HS-5 (cell line): ENCODE data around the gene GPR149.
"Not testable (repeated sequence)": the region's sequence is repeated elsewhere in the genome, so short reads cannot be mapped to it uniquely, and the experiment has no call there.

ENCODE experiments used
- DNase-seq: peaks from one replicate; pipeline ENCODE4 v3.0.0-alpha.2; 2012; ENCODE audit warnings: low read depth

GPR149 gene

GRCh38 chr3:154430014-154430413 lies at the start of gene GPR149:
TSS of gene GPR149 (minus strand) at chr3:154430190. CDS start at chr3:154429615, 575 bp downstream.
- no peak for DNase-seq

GRCh38 chr3:154473769-154474168 lies 43.8 kb upstream of the GPR149 start:
- DNase-seq, result no peak

DNA sequence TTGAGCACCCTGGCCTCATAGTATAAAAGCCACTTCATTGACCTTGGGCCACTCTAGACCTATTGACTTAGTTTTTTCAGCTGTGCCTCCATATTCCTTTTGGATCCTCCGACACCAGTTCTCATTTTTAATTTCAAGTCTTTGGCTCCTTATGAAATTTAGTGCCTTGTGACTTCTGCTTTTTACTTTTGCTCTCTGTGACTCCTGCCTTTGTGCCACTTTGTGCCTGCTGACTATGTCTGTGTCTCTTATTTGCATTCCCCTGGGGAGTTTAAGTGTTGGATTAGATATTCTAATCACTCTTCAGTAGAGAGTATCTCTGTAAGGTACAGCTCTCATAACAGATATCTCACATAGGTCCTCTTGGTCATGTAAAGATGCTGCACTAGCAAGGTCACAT lies 39.6 kb upstream of the GPR149 start:
- DNase-seq, result no peak

- DNase-seq, result peak; percentile 14
Observed at GRCh38 chr3:154464440-154465190, 34.6 kb upstream of the GPR149 start.

GRCh38 chr3:154458560-154458959 lies 28.6 kb upstream of the GPR149 start:
- DNase-seq, result no peak

DNA sequence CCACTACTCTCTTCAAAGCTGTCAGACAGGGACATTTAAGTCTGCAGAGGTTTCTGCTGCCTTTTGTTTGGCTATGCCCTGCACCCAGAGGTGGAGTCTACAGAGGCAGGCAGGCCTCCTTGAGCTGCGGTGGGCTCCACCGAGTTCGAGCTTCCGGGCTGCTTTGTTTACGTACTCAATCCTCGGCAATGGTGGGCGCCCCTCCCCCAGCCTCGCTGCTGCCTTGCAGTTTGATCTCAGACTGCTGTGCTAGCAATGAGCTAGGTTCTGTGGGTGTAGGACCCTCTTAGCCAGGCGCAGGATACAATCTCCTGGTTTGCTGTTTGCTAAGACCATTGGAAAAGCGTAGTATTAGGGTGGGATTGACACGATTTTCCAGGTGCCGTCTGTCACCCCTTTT lies 9.1 kb upstream of the GPR149 start:
- not testable (repeated sequence) for DNase-seq

- DNase-seq, result no peak
Observed at GRCh38 chr3:154431043-154431442, 1.1 kb upstream of the GPR149 start.

- DNase-seq, result no peak
Observed at GRCh38 chr3:154428286-154429206, 1.4 kb downstream of the GPR149 start.

DNA sequence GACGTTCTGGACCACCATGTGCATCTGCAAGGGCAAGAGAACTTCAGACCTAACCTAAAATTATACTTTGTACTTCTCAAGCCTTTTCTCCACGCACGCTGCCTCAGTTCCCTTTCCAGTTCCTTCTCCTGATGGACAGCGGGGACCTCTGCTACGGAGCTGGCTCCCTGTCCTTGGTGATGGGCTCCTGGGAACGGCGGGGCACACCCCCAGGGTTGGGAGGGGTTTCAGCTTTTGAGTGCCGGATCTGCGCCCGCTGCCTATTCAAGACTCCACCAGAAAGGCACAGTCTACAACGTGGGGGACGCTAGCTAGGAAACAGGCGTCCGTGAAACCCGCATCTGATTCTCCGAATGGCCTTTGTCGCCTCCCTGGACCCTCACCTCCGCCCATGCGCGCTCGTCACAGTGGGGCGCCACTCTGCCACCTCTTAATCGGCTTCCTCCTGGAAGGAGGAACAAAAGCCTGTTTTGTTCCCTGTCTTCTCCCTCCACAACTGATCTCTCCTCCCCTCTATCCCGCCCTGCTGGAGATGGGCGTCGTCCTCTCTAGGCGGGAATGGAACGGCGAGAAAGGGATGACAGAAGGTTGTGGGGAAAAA lies 2.2 kb downstream of the GPR149 start:
- DNase-seq, result no peak

DNA sequence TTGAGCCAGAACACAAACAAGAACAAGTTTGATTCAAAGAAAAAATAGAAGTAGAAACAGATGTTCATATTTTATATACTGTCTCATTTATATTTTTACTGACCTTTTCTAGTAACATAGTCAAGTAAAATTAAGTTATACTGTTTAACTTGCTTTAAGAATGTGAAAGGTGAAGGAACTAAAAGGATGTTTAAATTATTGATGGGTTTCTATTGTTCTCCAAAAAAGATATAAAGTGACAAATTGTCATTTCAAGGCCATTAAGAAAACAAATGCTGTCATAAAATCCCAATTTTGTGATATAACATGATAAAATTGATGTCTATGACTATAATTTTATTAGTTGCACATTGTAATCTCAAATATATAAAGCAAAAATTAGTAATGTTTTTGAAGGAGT lies 7.3 kb downstream of the GPR149 start:
- no peak for DNase-seq

- no peak for DNase-seq
Observed at GRCh38 chr3:154421083-154421482, 8.9 kb downstream of the GPR149 start.

- DNase-seq, result no peak
Observed at GRCh38 chr3:154398084-154398967, 31.7 kb downstream of the GPR149 start.

GRCh38 chr3:154389861-154390260 lies 40.1 kb downstream of the GPR149 start:
- no peak for DNase-seq

GRCh38 chr3:154384479-154384878 lies 45.5 kb downstream of the GPR149 start:
- DNase-seq, result no peak

GRCh38 chr3:154378311-154378710 lies 51.7 kb downstream of the GPR149 start:
- DNase-seq, result no peak

DNA sequence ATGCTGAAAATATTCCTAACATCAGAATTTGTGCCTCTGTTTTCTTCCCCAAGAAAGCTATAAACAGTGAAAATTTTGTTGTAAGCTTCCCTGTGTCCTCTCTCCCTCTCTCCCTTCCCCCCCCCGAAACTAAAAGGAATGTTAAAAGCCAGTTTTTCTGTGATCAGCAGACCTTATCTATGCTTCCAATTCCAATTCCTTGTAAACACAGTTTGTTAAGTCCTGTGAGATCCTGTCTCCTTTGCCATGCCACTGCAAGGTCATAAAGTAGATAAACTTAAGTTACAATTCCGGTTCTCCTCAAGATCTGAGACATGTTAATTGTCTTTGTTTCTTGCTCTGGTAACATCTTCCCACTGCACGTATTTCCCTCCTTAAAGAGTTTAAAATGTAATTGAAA lies 62.8 kb downstream of the GPR149 start:
- no peak for DNase-seq

- no peak for DNase-seq
Observed at GRCh38 chr3:154364849-154365248, 65.1 kb downstream of the GPR149 start.

GRCh38 chr3:154361099-154361498 lies 68.9 kb downstream of the GPR149 start:
- DNase-seq, result no peak

DNA sequence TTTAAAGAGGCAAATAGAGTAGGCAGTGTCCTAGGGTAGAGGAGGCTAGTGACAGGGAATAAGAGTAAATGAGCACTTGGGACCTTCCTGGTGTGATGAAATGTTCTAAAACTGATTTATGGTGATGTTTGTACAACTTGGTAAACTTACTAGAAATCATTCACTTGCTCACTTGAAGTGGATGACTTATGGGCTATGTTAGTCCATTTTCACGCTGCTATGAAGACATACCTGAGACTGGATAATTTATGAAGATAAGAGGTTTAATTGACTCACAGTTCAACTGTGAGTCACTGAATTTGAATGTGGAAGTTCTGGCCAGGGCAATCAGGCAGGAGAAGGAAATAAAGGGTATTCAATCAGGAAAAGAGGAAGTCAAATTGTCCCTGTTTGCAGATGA lies 74.0 kb downstream of the GPR149 start:
- DNase-seq, result no peak

DNA sequence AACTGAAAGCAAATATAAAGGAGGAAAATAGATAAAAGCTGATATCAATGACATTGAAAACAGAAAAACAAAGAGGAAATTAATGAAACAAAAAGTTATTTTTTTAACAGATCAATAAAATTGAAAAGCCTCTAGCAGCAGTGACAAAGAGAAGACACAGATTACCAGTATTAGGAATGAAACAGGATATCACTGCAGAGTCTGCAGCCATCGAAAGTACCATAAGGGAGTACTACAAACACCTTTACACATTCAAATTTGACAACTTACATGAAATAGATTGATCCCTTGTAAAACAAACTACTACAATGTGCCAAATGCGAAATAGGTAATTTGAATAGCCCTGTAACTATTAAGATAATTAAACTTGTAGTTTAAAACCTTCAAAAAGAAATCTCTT lies 80.8 kb downstream of the GPR149 start:
- DNase-seq, result no peak

GRCh38 chr3:154345422-154346122 lies 84.4 kb downstream of the GPR149 start:
- no peak for DNase-seq
